GM12892 (cell line): ENCODE data around the gene LCN1.

ENCODE experiments used
- POLR2A ChIP-seq: IDR thresholded peaks from 2 replicates; pipeline ENCODE4 v1.6.1; 2011; ENCODE audit warnings: low read depth, low read length, control low read depth
- POLR2AphosphoS5 ChIP-seq: IDR thresholded peaks from 2 replicates; pipeline ENCODE4 v1.6.1; 2011; ENCODE audit warnings: low read depth, low read length, control low read depth
- TAF1 ChIP-seq: IDR thresholded peaks from 2 replicates; pipeline ENCODE4 v1.6.1; 2011; ENCODE audit warnings: low read depth, mild to moderate bottlenecking, control low read depth, low read length, borderline replicate concordance

- TF ChIP-seq POLR2A (no peak), TAF1 (no peak), POLR2AphosphoS5 (no peak)
These were observed 49.2 kb upstream of the LCN1 start for GRCh38 chr9:135471791-135472640.
